GM12872 (cell line): ENCODE results near the gene ANP32A.

Experiments used
- TF ChIP-seq, protein P1 (sequence below): IDR thresholded peaks from 3 replicates; pipeline ENCODE4 v1.5.1; 2011; ENCODE audit warnings: low read depth, mild to moderate bottlenecking, low read length, moderate library complexity; ENCODE audit not compliant: insufficient read depth

ANP32A gene

DNA sequence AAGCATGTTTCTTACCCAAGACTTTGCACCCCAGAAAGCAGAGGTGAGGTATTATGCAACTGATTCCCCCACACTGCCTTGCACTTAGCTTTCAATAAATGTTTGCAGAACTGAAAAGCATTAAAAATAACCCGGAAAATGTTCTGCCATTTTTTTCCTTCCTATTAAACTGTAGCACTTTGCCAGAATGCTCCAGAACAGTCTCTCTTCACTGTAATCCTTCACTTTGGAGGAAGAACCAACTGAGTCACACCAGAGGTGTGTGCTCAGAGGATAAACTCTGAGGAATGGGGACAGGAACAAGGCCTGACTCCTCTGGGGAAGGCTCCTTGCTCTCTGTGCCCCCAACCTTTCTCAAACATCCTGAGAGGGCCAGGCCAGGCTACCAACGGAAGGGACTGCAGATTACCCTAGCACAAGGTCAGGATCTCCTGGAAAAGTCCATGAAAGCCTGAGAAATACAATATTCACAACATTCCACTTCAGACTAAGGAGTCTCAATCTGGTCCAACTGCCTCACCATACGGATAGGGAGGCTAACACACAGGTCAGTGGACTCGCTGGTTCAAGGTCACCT lies 19.0 kb downstream of the ANP32A start:
- TF ChIP-seq, protein P1, sequence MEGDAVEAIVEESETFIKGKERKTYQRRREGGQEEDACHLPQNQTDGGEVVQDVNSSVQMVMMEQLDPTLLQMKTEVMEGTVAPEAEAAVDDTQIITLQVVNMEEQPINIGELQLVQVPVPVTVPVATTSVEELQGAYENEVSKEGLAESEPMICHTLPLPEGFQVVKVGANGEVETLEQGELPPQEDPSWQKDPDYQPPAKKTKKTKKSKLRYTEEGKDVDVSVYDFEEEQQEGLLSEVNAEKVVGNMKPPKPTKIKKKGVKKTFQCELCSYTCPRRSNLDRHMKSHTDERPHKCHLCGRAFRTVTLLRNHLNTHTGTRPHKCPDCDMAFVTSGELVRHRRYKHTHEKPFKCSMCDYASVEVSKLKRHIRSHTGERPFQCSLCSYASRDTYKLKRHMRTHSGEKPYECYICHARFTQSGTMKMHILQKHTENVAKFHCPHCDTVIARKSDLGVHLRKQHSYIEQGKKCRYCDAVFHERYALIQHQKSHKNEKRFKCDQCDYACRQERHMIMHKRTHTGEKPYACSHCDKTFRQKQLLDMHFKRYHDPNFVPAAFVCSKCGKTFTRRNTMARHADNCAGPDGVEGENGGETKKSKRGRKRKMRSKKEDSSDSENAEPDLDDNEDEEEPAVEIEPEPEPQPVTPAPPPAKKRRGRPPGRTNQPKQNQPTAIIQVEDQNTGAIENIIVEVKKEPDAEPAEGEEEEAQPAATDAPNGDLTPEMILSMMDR, result no peak

DNA sequence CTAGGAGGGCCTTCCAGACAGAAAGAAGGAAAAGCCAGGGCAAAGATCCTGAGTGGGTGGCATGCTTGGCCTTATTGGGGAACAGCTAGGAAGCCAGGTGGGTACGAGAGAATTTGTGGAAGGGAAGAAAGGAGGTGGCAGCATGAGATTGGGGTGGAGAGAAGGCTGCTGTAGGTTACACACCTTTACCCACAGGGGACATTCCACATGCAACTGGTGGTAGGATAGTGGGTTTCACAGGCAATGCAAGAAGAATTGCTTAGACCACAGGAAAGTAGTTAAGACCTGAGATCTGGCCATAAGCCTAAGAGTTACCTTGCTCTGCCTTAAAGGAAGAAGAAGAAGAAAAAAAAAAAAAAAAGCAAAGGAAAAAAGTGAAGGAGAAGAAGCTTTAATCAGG lies 19.8 kb downstream of the ANP32A start:
- TF ChIP-seq, protein P1, result no peak

DNA sequence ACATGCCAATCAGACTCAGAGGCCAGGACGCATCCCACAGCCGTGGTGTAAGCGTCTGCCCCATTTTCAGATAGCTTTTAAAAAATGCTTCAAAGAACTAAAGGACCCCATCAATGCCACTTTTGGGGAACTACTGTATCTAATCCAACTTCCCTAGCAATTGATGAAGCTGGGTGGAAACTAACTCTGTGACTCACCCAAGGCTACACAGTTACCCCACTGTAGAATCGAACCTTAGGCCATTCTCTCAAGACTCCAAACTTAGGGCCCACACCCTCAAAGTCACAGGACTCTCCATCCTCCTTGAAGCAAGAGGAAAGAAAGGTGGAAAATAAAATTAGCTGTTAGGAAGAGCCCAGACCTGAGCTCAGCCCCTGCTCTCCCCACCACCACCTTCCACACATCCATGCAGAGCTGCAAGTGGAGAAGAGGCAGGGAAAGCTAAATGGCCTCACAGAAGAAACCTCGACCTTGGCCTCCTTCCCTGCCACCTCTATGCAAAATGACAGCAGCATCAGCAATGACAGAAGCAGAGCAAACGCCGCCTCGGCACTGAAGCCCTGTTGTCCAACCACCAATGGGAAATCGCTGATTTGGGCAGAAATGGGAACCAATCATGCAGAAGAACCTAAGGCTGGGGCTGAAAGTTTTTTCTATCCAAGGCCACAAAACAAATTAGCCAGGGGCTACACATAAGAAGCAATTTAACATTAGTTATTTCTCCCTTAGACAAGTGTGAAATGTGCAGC lies 22.2 kb downstream of the ANP32A start:
- TF ChIP-seq, protein P1, result no peak

DNA sequence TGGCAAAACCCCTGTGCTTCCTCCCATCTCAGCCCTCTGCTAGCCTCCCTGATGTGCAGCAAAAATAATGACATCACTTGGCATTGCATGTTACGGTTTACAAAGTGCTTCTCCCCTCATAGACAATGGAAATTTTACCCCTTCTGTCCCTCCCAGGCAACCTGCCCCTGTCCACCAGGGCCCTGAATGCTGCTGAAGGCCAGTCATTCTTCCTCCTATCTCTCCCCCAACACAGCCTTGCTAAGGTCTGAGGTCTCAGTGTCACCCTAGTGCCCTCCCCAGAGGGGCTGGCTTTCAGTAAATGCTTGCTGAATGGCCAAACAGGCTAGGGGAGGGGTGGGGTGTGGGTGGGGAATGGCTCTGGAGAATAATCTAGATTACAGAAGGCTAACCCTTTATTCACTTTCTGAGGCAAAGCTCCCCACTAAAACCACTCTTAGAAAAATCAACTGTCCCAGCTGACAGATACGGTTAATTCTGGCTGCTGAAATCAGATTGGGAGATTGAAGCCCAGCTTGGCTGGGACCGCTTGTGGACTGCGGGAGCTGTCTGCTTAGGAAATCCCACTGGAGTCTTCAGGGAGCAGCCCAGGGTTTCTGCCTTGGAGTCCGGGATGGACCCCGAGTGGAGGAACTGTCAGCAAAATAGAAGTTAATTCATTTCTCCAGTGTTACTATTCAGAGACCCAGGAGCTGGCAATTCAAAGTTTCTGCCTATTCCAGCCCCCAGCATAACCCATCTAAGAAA lies 22.9 kb downstream of the ANP32A start:
- TF ChIP-seq, protein P1, result no peak

DNA sequence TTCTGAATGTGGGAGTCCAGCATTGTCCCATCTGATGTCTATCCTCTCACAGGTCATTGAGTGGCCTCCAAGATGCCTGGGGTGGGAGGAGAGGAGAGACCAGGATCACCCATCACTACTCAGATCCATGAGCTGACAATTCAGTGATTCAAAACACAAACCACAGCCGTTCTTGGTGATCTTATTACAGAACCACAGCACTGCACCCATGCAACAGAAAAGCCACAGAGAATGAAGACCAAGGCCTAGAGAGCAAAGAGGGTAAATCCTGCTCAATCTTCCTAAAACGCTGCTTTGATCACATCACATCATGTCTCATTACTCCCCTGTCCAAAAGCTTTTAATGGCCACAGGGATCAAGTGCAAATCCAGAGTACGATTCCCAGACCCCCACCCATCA lies 23.5 kb downstream of the ANP32A start:
- TF ChIP-seq, protein P1, result no peak

DNA sequence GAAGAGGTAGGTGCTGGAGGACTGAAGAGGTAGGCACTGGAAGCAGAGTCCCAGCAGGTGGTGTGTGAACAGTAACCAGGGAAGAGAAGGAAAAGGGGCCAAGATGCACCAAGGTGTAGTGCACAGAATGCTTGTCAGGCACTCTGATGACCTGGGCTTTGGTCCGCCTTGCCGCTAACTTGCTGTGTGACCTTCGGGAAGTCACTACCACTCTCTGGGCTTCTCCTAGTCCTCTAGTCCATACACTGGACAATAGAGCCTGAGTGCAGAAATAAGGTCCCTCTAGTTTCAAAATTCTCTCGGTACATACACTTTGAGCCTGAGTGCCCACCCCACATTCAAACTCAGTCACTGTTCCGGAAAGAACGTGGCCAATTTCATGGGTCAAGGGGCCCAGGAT lies 24.1 kb downstream of the ANP32A start:
- TF ChIP-seq, protein P1, result no peak

DNA sequence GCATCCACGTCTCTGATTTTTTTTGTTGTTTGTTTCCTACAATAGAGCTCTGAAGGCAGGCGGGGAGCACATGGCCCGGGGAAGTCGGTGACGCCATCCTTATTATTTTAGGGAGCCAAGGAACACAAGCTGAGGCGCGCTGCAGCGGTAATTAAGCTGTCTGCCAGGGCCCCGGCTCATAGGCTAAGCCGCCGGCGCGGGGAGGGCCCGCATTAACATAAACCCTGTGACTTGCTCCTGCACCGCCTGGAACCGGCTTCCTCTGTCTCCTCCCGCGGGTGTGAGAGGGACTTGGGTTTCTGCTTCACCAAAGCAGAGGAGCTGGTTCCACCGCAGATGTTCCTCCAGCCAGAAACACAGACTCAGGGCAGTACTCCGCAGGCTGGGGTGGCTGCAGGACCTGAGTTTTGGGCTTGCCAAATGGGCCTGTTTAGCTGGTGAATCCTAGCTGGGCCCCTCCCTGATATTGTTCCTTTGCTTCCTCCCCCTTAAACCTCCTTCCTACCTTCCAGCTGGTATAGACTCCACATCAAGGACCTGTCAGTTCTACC lies 25.3 kb downstream of the ANP32A start:
- TF ChIP-seq, protein P1, result no peak
